ENCODE measurements around the gene HELZ.
A peak's percentile ranks its signal among the peaks of the same experiment; 100 is the strongest.

DNA sequence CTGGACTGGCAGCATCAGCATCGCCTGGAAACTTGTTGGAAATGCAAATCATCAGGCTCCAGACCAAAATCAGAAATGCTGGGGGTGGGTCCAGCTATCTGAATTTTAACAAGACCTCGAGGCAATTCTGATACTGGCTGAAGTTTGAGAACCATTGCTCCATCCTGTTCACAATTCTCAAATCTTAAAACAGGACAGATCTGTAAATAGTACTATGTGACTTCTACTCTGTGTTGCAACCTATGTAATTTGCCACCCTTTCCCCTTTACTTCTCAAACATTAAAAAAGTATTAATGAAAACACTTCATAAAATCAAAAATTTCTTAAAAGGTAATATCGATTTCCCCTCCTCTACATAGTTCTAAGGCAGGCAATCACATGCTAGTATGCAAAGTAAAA lies 172.1 kb downstream of the HELZ start:
- TF ChIP-seq, protein P1, sequence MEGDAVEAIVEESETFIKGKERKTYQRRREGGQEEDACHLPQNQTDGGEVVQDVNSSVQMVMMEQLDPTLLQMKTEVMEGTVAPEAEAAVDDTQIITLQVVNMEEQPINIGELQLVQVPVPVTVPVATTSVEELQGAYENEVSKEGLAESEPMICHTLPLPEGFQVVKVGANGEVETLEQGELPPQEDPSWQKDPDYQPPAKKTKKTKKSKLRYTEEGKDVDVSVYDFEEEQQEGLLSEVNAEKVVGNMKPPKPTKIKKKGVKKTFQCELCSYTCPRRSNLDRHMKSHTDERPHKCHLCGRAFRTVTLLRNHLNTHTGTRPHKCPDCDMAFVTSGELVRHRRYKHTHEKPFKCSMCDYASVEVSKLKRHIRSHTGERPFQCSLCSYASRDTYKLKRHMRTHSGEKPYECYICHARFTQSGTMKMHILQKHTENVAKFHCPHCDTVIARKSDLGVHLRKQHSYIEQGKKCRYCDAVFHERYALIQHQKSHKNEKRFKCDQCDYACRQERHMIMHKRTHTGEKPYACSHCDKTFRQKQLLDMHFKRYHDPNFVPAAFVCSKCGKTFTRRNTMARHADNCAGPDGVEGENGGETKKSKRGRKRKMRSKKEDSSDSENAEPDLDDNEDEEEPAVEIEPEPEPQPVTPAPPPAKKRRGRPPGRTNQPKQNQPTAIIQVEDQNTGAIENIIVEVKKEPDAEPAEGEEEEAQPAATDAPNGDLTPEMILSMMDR (IDR thresholded peaks at IDR 0.05; ENCODE audit: low read depth, low read length, missing input control), result no peak
- TF ChIP-seq GABPA (IDR thresholded peaks at IDR 0.05 in 1 of 2, conservative IDR thresholded peaks at IDR 0.05 in 1 of 2) (no peak), HNF4A (conservative IDR thresholded peaks at IDR 0.05) (peak in 1 of 2 donors; percentile 56), RXRA (IDR thresholded peaks at IDR 0.05) (peak in 1 of 2 donors; percentile 68), RAD21 (IDR thresholded peaks at IDR 0.05) (no peak), YY1 (IDR thresholded peaks at IDR 0.05) (peak; percentile 42)
- TF ChIP-seq, protein P2, sequence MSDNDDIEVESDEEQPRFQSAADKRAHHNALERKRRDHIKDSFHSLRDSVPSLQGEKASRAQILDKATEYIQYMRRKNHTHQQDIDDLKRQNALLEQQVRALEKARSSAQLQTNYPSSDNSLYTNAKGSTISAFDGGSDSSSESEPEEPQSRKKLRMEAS (IDR thresholded peaks at IDR 0.05), result no peak
